ENCODE results near the gene PLCH1. TPM values are rescaled to one million over a fixed set of nuclear protein-coding genes. Genes with fewer than 3 reads are reported as not detected.

The PLCH1 gene
- total and polyA plus RNA-seq, 4 experiments from 2014 or later, result 0.02 TPM; not detected in 3

GRCh38 chr3:155664925-155665695 lies 79.8 kb downstream of the PLCH1 start:
- Mint-ChIP-seq H3K27ac (no peak overlapping the region), H3K27me3 (peaks cover 6 to 16% of the 10 kb centered on the region in 2 donors), H3K9me3 (no peaks in the 10 kb centered on the region), H3K36me3 (no peaks in the 10 kb centered on the region), H3K4me3 (no peak overlapping the region), H3K4me1 (no peaks in the 10 kb centered on the region)
- no peaks in the 10 kb centered on the region for H3K27me3 ChIP-seq (ENCODE audit: insufficient read depth, low read length)
- H3K27ac ChIP-seq (ENCODE audit: low read depth, low read length), result no peak overlapping the region
- no peaks in the 10 kb centered on the region for H3K9me3 ChIP-seq (ENCODE audit: control insufficient read depth in 1 of 2, low read length in 2 of 2)
- no peak for DNase-seq
- intact Hi-C loops (cut with micrococcal nuclease), result no loop called here
- H3K4me1 ChIP-seq (ENCODE audit: insufficient read depth, low read length), result no peaks in the 10 kb centered on the region
- ChIA-PET CTCF (ENCODE audit: partially characterized antibody) (no interaction called here), POLR2A (ENCODE audit: partially characterized antibody) (no interaction called here)
- H3K36me3 ChIP-seq (ENCODE audit: insufficient read depth, low read length), result no peaks in the 10 kb centered on the region
- no peak overlapping the region for H3K4me3 ChIP-seq (ENCODE audit: low read length in 2 of 2)

- ChIA-PET CTCF (ENCODE audit: partially characterized antibody) (no interaction called here), POLR2A (ENCODE audit: partially characterized antibody) (no interaction called here)
- Mint-ChIP-seq H3K4me3 (no peak overlapping the region), H3K27ac (no peak overlapping the region), H3K4me1 (no peaks in the 10 kb centered on the region), H3K36me3 (no peaks in the 10 kb centered on the region), H3K9me3 (no peaks in the 10 kb centered on the region), H3K27me3 (peaks cover 6 to 18% of the 10 kb centered on the region in 2 donors)
- H3K27me3 ChIP-seq (ENCODE audit: insufficient read depth, low read length), result no peaks in the 10 kb centered on the region
- H3K4me3 ChIP-seq (ENCODE audit: low read length in 2 of 2), result no peak overlapping the region
- intact Hi-C loops (cut with micrococcal nuclease), result no loop called here
- no peaks in the 10 kb centered on the region for H3K36me3 ChIP-seq (ENCODE audit: insufficient read depth, low read length)
- no peaks in the 10 kb centered on the region for H3K4me1 ChIP-seq (ENCODE audit: insufficient read depth, low read length)
- no peak for DNase-seq
- H3K27ac ChIP-seq (ENCODE audit: low read depth, low read length), result no peak overlapping the region
- no peaks in the 10 kb centered on the region for H3K9me3 ChIP-seq (ENCODE audit: control insufficient read depth in 1 of 2, low read length in 2 of 2)
These were observed 81.2 kb downstream of the PLCH1 start for GRCh38 chr3:155663467-155664212.

GRCh38 chr3:155661760-155662159 lies 83.1 kb downstream of the PLCH1 start:
- Histone ChIP-seq H3K36me3 (ENCODE audit: insufficient read depth, low read length) (no peaks in the 10 kb centered on the region), H3K27me3 (ENCODE audit: insufficient read depth, low read length) (no peaks in the 10 kb centered on the region), H3K4me1 (ENCODE audit: insufficient read depth, low read length) (no peaks in the 10 kb centered on the region), H3K9me3 (ENCODE audit: control insufficient read depth in 1 of 2, low read length in 2 of 2) (no peaks in the 10 kb centered on the region), H3K4me3 (ENCODE audit: low read length in 2 of 2) (no peak overlapping the region), H3K27ac (ENCODE audit: low read depth, low read length) (no peak overlapping the region)
- DNase-seq, result no peak
- no peaks in the 10 kb centered on the region for H3K9me3 Mint-ChIP-seq
- ChIA-PET CTCF (ENCODE audit: partially characterized antibody) (no interaction called here), POLR2A (ENCODE audit: partially characterized antibody) (no interaction called here)
- no peak overlapping the region for H3K4me3 Mint-ChIP-seq
- no peak overlapping the region for H3K27ac Mint-ChIP-seq
- intact Hi-C loops (cut with micrococcal nuclease), result no loop called here
- H3K36me3 Mint-ChIP-seq, result no peaks in the 10 kb centered on the region
- H3K4me1 Mint-ChIP-seq, result no peaks in the 10 kb centered on the region
- peaks cover 8 to 15% of the 10 kb centered on the region in 2 donors for H3K27me3 Mint-ChIP-seq

DNA sequence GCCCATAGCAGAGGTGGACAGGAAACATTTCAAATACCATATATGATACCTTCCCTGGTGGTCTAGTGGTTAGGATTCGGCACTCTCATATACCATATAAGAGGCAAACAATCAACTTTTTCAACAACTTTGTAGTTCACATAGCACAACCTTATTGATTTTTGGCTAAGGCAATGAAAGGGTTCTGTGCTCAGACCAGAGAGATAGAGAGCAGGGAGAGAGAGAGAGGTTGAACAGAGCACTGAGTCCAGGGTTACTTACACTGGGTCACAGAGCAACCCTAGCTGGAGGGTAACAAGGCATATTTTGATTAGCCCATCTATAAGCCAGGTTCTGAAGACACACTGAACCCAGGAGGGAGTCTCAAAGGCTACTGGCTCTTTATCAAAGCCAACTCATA lies 83.8 kb downstream of the PLCH1 start:
- Mint-ChIP-seq H3K9me3 (no peaks in the 10 kb centered on the region), H3K4me1 (no peaks in the 10 kb centered on the region), H3K27ac (no peak overlapping the region), H3K4me3 (no peak overlapping the region), H3K36me3 (no peaks in the 10 kb centered on the region), H3K27me3 (peaks cover 8 to 13% of the 10 kb centered on the region in 2 donors)
- no peaks in the 10 kb centered on the region for H3K27me3 ChIP-seq (ENCODE audit: insufficient read depth, low read length)
- DNase-seq, result no peak
- no peaks in the 10 kb centered on the region for H3K4me1 ChIP-seq (ENCODE audit: insufficient read depth, low read length)
- ChIA-PET CTCF (ENCODE audit: partially characterized antibody) (no interaction called here), POLR2A (ENCODE audit: partially characterized antibody) (interaction anchor here (0.7 kb wide), 1 partner anchor 1352 kb away, joined by 4 read pairs; no protein-coding TSS in a partner anchor)
- H3K36me3 ChIP-seq (ENCODE audit: insufficient read depth, low read length), result no peaks in the 10 kb centered on the region
- no peak overlapping the region for H3K4me3 ChIP-seq (ENCODE audit: low read length in 2 of 2)
- intact Hi-C loops (cut with micrococcal nuclease), result no loop called here
- no peaks in the 10 kb centered on the region for H3K9me3 ChIP-seq (ENCODE audit: control insufficient read depth in 1 of 2, low read length in 2 of 2)
- no peak overlapping the region for H3K27ac ChIP-seq (ENCODE audit: low read depth, low read length)

- Mint-ChIP-seq H3K4me3 (no peak overlapping the region), H3K27me3 (peaks cover 5 to 9% of the 10 kb centered on the region in 2 donors), H3K9me3 (no peaks in the 10 kb centered on the region), H3K27ac (no peak overlapping the region), H3K4me1 (no peaks in the 10 kb centered on the region), H3K36me3 (no peaks in the 10 kb centered on the region)
- no peak for DNase-seq
- Histone ChIP-seq H3K4me1 (ENCODE audit: insufficient read depth, low read length) (no peaks in the 10 kb centered on the region), H3K27me3 (ENCODE audit: insufficient read depth, low read length) (no peaks in the 10 kb centered on the region), H3K27ac (ENCODE audit: low read depth, low read length) (no peak overlapping the region), H3K36me3 (ENCODE audit: insufficient read depth, low read length) (no peaks in the 10 kb centered on the region), H3K9me3 (ENCODE audit: control insufficient read depth in 1 of 2, low read length in 2 of 2) (no peaks in the 10 kb centered on the region), H3K4me3 (ENCODE audit: low read length in 2 of 2) (no peak overlapping the region)
- intact Hi-C loops (cut with micrococcal nuclease), result no loop called here
- POLR2A ChIA-PET (ENCODE audit: partially characterized antibody), result no interaction called here
- CTCF ChIA-PET (ENCODE audit: partially characterized antibody), result interaction anchor here (1.5 kb wide), 1 partner anchor 44 kb away, joined by 3 read pairs; no protein-coding TSS in a partner anchor
These were observed 86.1 kb downstream of the PLCH1 start for GRCh38 chr3:155658671-155659261.

- Histone ChIP-seq H3K9me3 (ENCODE audit: control insufficient read depth in 1 of 2, low read length in 2 of 2) (no peaks in the 10 kb centered on the region), H3K36me3 (ENCODE audit: insufficient read depth, low read length) (no peaks in the 10 kb centered on the region), H3K4me1 (ENCODE audit: insufficient read depth, low read length) (no peaks in the 10 kb centered on the region), H3K27ac (ENCODE audit: low read depth, low read length) (no peak overlapping the region), H3K4me3 (ENCODE audit: low read length in 2 of 2) (no peak overlapping the region), H3K27me3 (ENCODE audit: insufficient read depth, low read length) (no peaks in the 10 kb centered on the region)
- ChIA-PET CTCF (ENCODE audit: partially characterized antibody) (interaction anchor here (1.5 kb wide), 1 partner anchor 44 kb away, joined by 3 read pairs; no protein-coding TSS in a partner anchor), POLR2A (ENCODE audit: partially characterized antibody) (no interaction called here)
- Mint-ChIP-seq H3K36me3 (no peaks in the 10 kb centered on the region), H3K27ac (no peak overlapping the region), H3K9me3 (no peaks in the 10 kb centered on the region), H3K4me1 (no peaks in the 10 kb centered on the region), H3K27me3 (peaks cover 5% of the 10 kb centered on the region in 2 donors), H3K4me3 (no peak overlapping the region)
- no peak for DNase-seq
- intact Hi-C loops (cut with micrococcal nuclease), result no loop called here
These were observed 86.9 kb downstream of the PLCH1 start for GRCh38 chr3:155658006-155658405.

- Mint-ChIP-seq H3K4me3 (no peak overlapping the region), H3K4me1 (no peaks in the 10 kb centered on the region), H3K9me3 (no peaks in the 10 kb centered on the region), H3K36me3 (no peaks in the 10 kb centered on the region), H3K27ac (no peak overlapping the region), H3K27me3 (peaks cover 5% of the 10 kb centered on the region in 2 donors)
- H3K9me3 ChIP-seq (ENCODE audit: control insufficient read depth in 1 of 2, low read length in 2 of 2), result no peaks in the 10 kb centered on the region
- no peak for DNase-seq
- no peaks in the 10 kb centered on the region for H3K4me1 ChIP-seq (ENCODE audit: insufficient read depth, low read length)
- no peak overlapping the region for H3K4me3 ChIP-seq (ENCODE audit: low read length in 2 of 2)
- POLR2A ChIA-PET (ENCODE audit: partially characterized antibody), result no interaction called here
- CTCF ChIA-PET (ENCODE audit: partially characterized antibody), result no interaction called here
- no peak overlapping the region for H3K27ac ChIP-seq (ENCODE audit: low read depth, low read length)
- H3K36me3 ChIP-seq (ENCODE audit: insufficient read depth, low read length), result no peaks in the 10 kb centered on the region
- no peaks in the 10 kb centered on the region for H3K27me3 ChIP-seq (ENCODE audit: insufficient read depth, low read length)
- intact Hi-C loops (cut with micrococcal nuclease), result no loop called here
These were observed 87.7 kb downstream of the PLCH1 start for GRCh38 chr3:155657161-155657560.
